Measurements from ENCODE around the gene HOXC12.

GRCh38 chr12:53964315-53964713, 9.6 kb downstream of the HOXC12 start:
- TF ChIP-seq, protein P1, sequence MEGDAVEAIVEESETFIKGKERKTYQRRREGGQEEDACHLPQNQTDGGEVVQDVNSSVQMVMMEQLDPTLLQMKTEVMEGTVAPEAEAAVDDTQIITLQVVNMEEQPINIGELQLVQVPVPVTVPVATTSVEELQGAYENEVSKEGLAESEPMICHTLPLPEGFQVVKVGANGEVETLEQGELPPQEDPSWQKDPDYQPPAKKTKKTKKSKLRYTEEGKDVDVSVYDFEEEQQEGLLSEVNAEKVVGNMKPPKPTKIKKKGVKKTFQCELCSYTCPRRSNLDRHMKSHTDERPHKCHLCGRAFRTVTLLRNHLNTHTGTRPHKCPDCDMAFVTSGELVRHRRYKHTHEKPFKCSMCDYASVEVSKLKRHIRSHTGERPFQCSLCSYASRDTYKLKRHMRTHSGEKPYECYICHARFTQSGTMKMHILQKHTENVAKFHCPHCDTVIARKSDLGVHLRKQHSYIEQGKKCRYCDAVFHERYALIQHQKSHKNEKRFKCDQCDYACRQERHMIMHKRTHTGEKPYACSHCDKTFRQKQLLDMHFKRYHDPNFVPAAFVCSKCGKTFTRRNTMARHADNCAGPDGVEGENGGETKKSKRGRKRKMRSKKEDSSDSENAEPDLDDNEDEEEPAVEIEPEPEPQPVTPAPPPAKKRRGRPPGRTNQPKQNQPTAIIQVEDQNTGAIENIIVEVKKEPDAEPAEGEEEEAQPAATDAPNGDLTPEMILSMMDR (IDR thresholded peaks at IDR 0.05): no peak
- TF ChIP-seq POLR2A (IDR thresholded peaks at IDR 0.05): no peak

All from right lobe of liver (tissue), 4 donors.